B cell (primary cell): Measurements from ENCODE around the gene ZNF79. TPM values are rescaled to one million over a fixed set of nuclear protein-coding genes. Genes with fewer than 3 reads are reported as not detected.

Source experiments
- ATAC-seq: fragments of 200-7000 bp; cut with Tn5 transposase; one replicate; pipeline ENCODE4 v1.10.0; 2021; ENCODE audit warnings: low read depth, mild to moderate bottlenecking, moderate number of reproducible peaks, moderate library complexity
- CTCF ChIA-PET: fragments of 350-600 bp; sonication (Branson Sonifier 250); formaldehyde crosslinking; loops from one replicate; lab custom pipeline; 2021; ENCODE audit warnings: antibody characterized with exemption, inconsistent platforms; lab: Charles Lee
- POLR2A ChIA-PET: fragments of 350-600 bp; sonication (Branson Sonifier 250); formaldehyde crosslinking; loops from one replicate; lab custom pipeline; 2021; ENCODE audit warnings: antibody characterized with exemption; lab: Charles Lee
- DNase-seq: peaks from one replicate; pipeline ENCODE4 v3.0.0; 2013
- H2AFZ ChIP-seq: 2 replicates; pipeline ENCODE4 v1.6.1; 2012; ENCODE audit warnings: mild to moderate bottlenecking, low read depth, low read length; ENCODE audit not compliant: insufficient read depth, poor library complexity, severe bottlenecking
- H3K27ac ChIP-seq, 2 donors: 1 replicate in 1 of 2; 2 replicates in 1 of 2; pipeline ENCODE4 v1.5.1; 2012 to 2013; ENCODE audit warnings: low read length in 2 of 2, mild to moderate bottlenecking in 2 of 2, moderate library complexity in 1 of 2
- H3K27me3 ChIP-seq, 4 experiments: fragments of 200-600 bp in 1 of 4; sonication (generic) in 1 of 4; replicated peaks in 1 of 4; 1 replicate in 2 of 4; 2 replicates in 2 of 4; pipeline versions ENCODE4 v1.6.1 to v1.7.0; 2013 to 2016; ENCODE audit warnings: low read length in 3 of 4, mild to moderate bottlenecking in 2 of 4, mixed read lengths in 1 of 4, moderate library complexity in 1 of 4; ENCODE audit not compliant: insufficient read depth in 4 of 4, control insufficient read depth in 3 of 4; ENCODE audit errors: control extremely low read depth in 1 of 4
- H3K36me3 ChIP-seq, 2 experiments: replicated peaks in 1 of 2; 1 replicate in 1 of 2; 2 replicates in 1 of 2; pipeline versions ENCODE4 v1.6.1 to v1.7.1; 2013; ENCODE audit warnings: low read length in 1 of 2; ENCODE audit not compliant: insufficient read depth in 2 of 2, control insufficient read depth in 1 of 2; ENCODE audit errors: control extremely low read depth in 1 of 2, extremely low read depth in 1 of 2
- H3K4me1 ChIP-seq, 2 donors: fragments of 200-600 bp in 1 of 2; sonication (generic) in 1 of 2; 1 replicate in 1 of 2; 2 replicates in 1 of 2; pipeline versions ENCODE4 v1.5.1 to v1.6.1; 2013 to 2017; ENCODE audit warnings: low read length in 2 of 2; ENCODE audit not compliant: control insufficient read depth in 2 of 2, insufficient read depth in 2 of 2
- H3K4me2 ChIP-seq: replicated peaks from 2 replicates; pipeline ENCODE3; 2012; ENCODE audit warnings: mild to moderate bottlenecking, low read depth, low read length; ENCODE audit not compliant: poor library complexity, severe bottlenecking
- H3K4me3 ChIP-seq, 5 experiments: fragments of 200-600 bp in 1 of 5; sonication (generic) in 1 of 5; 1 replicate in 3 of 5; 2 replicates in 2 of 5; pipeline versions ENCODE4 v1.5.1 to v1.7.0; 2011 to 2016; ENCODE audit warnings: low read length in 4 of 5, mild to moderate bottlenecking in 4 of 5, low read depth in 2 of 5, control low read depth in 1 of 5, moderate library complexity in 1 of 5; ENCODE audit not compliant: insufficient read depth in 1 of 5; ENCODE audit errors: control extremely low read depth in 1 of 5, extremely low read depth in 1 of 5
- H3K79me2 ChIP-seq: fragments of 200-600 bp; sonication (generic); one replicate; pipeline ENCODE4 v1.6.0; 2016; ENCODE audit warnings: low read length; ENCODE audit not compliant: control insufficient read depth, insufficient read depth
- H3K9ac ChIP-seq: fragments of 200-600 bp; sonication (generic); 2 replicates; pipeline ENCODE4 v1.6.1; 2017; ENCODE audit warnings: mild to moderate bottlenecking, low read length, moderate library complexity
- H3K9me3 ChIP-seq, 3 donors: one replicate each; pipeline versions ENCODE4 v1.6.1 to v1.7.1; 2013; ENCODE audit warnings: low read length in 2 of 3; ENCODE audit not compliant: control insufficient read depth in 2 of 3, insufficient read depth in 1 of 3; ENCODE audit errors: control extremely low read depth in 1 of 3
- H4K20me1 ChIP-seq: 2 replicates; pipeline ENCODE4 v1.6.0; 2012; ENCODE audit warnings: mild to moderate bottlenecking, low read length; ENCODE audit not compliant: insufficient read depth, control insufficient read depth, poor library complexity, severe bottlenecking
- H3K27ac Mint-ChIP-seq: one replicate; pipeline ENCODE4 v1.8.0; 2021; ENCODE audit warnings: mixed read lengths
- H3K27me3 Mint-ChIP-seq: one replicate; pipeline ENCODE4 v1.8.0; 2021; ENCODE audit warnings: mixed read lengths
- H3K4me1 Mint-ChIP-seq: one replicate; pipeline ENCODE4 v1.8.0; 2021; ENCODE audit warnings: mixed read lengths
- H3K4me3 Mint-ChIP-seq: one replicate; pipeline ENCODE4 v1.8.0; 2021; ENCODE audit warnings: mixed read lengths
- H3K9me3 Mint-ChIP-seq: one replicate; pipeline ENCODE4 v1.8.0; 2022; ENCODE audit warnings: mixed read lengths; ENCODE audit not compliant: insufficient read depth
- CTCF ChIP-seq: fragments of 200-600 bp; IDR thresholded peaks from one replicate; pipeline ENCODE4 v1.8.0; 2022; ENCODE audit warnings: antibody characterized with exemption, mild to moderate bottlenecking
- EZH2 ChIP-seq: IDR thresholded peaks from 2 replicates; pipeline ENCODE4 v1.6.1; 2012; ENCODE audit warnings: borderline replicate concordance, low read depth, mild to moderate bottlenecking, moderate library complexity, low read length; ENCODE audit not compliant: insufficient read depth, poor library complexity, severe bottlenecking
- WGBS: methylation state at CpG from one replicate; pipeline ENCODE4 v1.1.5; 2013; ENCODE audit warnings: missing lambda C conversion rate; ENCODE audit not compliant: insufficient coverage; 5-methylcytosine and 5-hydroxymethylcytosine counted together
- intact Hi-C: fragments of 100-400 bp; cut with micrococcal nuclease; formaldehyde crosslinking; loops from one replicate; pipeline ENCODE4 v1.10.0; 2022
- polyA plus RNA-seq: library from polyadenylated mRNA; depleted of rRNA; stranded (reverse); fragments of >200 nt; gene quantifications from 2 replicates; pipeline ENCODE4 v1.2.3, GENCODE V29; 2012
- total RNA-seq, 2 donors: library from RNA; stranded (reverse); fragments of 120-200 nt in 1 of 2; gene quantifications; 1 replicate in 1 of 2; 2 replicates in 1 of 2; pipeline versions ENCODE4 v1.2.3 to v1.2.4, GENCODE V29; 2013 to 2022

Gene ZNF79
- total and polyA plus RNA-seq, 2 donors (not counting 1 experiment from before 2014, with no cell fraction given) = 4.8 to 16.1 TPM

GRCh38 chr9:127396253-127396807 is 27.9 kb upstream of the ZNF79 start:
- no peak for DNase-seq
- H3K4me2 ChIP-seq = peak overlapping the region; percentile 91
- no peak for TF ChIP-seq EZH2
- no peak for TF ChIP-seq CTCF
- intact Hi-C loops = loop anchor here (1.0 to 5.0 kb wide), 6 partner anchors 151 to 670 kb away; partner anchors contain the start of genes FPGS, NAIF1, PTRH1 and TTC16
- H3K27me3 ChIP-seq = peaks cover 0 to 7% (median 2%) of the 10 kb centered on the region in 4 experiments
- 6% methylated on average over 27 of the region's 27 CpGs for WGBS
- no peaks in the 10 kb centered on the region for H3K36me3 ChIP-seq
- H3K4me3 Mint-ChIP-seq = peak overlapping the region; percentile 86
- H3K27ac ChIP-seq = no peak overlapping the region
- H3K4me3 ChIP-seq = peak overlapping the region; percentile 26 to 77 (median 57)
- ChIA-PET POLR2A (interaction anchor here (0.6 to 1.6 kb wide), 6 partner anchors 18 to 732 kb away, joined by 4 to 21 read pairs (median 6); partner anchors contain the start of genes LRSAM1, RPL12 and ZNF79), CTCF (interaction anchor here (0.6 to 2.0 kb wide), 13 partner anchors 9 to 481 kb away, joined by 3 to 16 read pairs (median 5); partner anchors contain the start of genes LRSAM1, RALGPS1, RPL12 and TOR2A)
- H3K9me3 ChIP-seq = no peaks in the 10 kb centered on the region
- peaks cover 14% of the 10 kb centered on the region for H3K4me1 Mint-ChIP-seq
- H3K4me1 ChIP-seq = peaks cover 4 to 16% of the 10 kb centered on the region in 2 donors
- no peaks in the 10 kb centered on the region for H3K27me3 Mint-ChIP-seq
- H4K20me1 ChIP-seq = no peaks in the 10 kb centered on the region
- no peak for ATAC-seq
- H3K79me2 ChIP-seq = peaks cover 8% of the 10 kb centered on the region
- peak overlapping the region; percentile 79 for H3K27ac Mint-ChIP-seq
- no peaks in the 10 kb centered on the region for H3K9me3 Mint-ChIP-seq
- peak overlapping the region; percentile 87 for H2AFZ ChIP-seq
- H3K9ac ChIP-seq = peak overlapping the region; percentile 68
